Astrocyte (in vitro differentiated cells and primary cell): Measurements from ENCODE around the gene CD209.

Source experiments
- CTCF ChIP-seq: IDR thresholded peaks from 2 replicates; pipeline ENCODE4 v1.5.1; 2011; ENCODE audit warnings: low read depth, mild to moderate bottlenecking, inconsistent platforms, low read length, moderate library complexity; ENCODE audit not compliant: insufficient read depth
- EZH2 ChIP-seq: IDR thresholded peaks from 2 replicates; pipeline ENCODE4 v1.6.1; 2012; ENCODE audit warnings: mild to moderate bottlenecking, low read length, inconsistent platforms; ENCODE audit not compliant: insufficient read depth

GRCh38 chr19:7701654-7702457 lies 45.5 kb downstream of the CD209 start, which contains the start of gene FCER2:
- TF ChIP-seq CTCF (no peak), EZH2 (no peak)
